HTERT RPE-1 (cell line): Measurements from ENCODE around the gene ZSWIM5.
"Not testable (repeated sequence)": the region's sequence is repeated elsewhere in the genome, so short reads cannot be mapped to it uniquely, and the experiment has no call there.

ENCODE experiments used
- in situ Hi-C: fragments of 300-500 bp; cut with MboI; formaldehyde crosslinking; loops from 4 replicates; pipeline ENCODE4 v1.14.3; 2020; ENCODE audit warnings: low sequenced_read_pairs

Gene ZSWIM5

DNA sequence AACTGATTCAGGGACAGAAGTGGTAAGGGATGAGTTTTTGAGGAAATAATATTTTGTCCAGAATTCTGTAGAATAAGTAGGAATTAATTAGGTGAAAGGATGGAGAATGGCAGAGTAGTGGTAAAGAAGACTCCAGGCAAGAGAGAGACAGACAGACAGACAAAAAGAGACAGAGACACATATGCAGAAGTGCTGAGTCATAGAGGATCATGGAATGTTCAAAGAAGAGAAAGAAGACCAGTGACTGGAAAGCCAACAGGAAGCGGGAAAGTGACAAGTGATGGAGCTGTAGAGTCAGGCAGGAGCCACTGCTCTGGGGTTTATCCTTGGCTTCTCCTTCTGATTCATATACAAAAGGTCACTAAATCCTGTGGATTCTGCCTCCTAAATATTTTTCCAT, 108.5 kb downstream of the ZSWIM5 start:
- in situ Hi-C loops = no loop called here

DNA sequence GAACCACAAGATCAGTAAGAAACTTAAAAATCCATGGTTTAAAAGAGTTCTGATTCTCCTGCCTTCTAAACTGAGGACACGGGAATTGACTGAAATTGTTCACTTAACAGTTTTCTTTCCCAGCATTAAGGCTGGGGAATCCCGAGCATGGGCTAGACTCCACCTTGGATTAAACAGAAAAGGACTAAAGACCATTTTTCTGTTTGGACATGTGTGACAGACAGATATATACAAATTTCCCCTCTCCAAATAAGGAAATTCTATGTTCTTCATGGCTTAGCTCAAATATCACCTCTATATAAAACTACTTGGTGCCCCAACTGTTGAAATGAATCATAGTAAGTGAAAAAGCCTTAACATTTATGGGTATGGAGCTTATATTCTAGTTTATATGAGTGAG, 109.3 kb downstream of the ZSWIM5 start:
- in situ Hi-C loops = no loop called here

DNA sequence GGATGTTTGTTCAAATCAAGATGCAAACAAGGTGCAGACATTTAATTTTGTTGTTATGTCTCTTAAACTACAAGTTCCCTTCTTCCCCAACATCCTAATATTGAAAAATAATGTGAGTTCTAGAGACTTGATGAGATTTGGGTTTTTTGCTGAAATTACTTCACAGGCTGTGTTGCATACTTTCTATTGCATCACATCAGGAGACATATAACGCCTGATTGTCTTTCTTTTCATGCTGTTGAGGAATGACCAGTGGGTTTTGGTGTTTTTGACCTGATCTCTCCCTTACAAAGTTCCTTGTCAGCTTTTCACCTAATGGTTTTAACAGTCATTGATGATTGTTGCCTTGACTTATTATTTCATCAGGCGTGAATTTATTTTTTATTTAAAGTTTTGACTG, 111.0 kb downstream of the ZSWIM5 start:
- in situ Hi-C loops = no loop called here

DNA sequence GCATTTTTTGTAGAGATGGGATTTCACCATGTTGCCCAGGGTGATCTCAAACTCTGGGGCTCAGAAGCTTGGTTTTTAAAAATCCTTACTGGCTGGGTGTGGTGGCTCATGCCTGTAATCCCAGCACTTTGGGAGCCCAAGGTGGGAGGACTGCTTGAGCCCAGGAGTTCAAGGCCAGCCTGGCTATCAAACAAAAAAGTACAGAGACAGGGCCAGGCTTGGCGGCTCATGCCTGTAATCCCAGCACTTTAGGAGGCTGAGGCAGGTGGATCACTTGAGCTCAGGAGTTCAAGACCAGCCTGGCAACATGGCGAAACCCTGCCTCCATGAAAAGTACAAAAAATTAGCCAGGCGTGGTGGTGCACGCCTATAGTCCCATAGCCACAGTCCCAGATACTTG, 112.0 kb downstream of the ZSWIM5 start:
- in situ Hi-C loops = not testable (repeated sequence)

DNA sequence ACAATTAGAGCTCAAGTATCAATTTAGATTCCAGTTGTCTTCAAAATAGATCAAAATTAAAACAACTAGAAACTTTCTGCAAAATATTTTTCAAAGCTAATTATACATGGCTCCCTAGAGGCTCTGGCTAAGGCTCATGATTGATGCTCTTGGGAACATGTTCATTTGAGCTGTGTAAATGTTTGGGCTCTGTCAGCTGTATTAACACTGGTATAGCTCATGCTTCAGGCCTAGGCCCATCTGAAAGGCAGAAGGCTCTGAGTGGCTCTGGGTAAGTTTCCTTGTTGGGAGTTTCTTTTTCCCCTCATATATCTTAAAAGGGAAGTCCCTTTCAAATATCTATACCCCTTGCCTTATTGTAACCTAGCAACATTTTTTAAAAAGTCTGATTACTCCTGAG, 113.1 kb downstream of the ZSWIM5 start:
- in situ Hi-C loops = no loop called here

DNA sequence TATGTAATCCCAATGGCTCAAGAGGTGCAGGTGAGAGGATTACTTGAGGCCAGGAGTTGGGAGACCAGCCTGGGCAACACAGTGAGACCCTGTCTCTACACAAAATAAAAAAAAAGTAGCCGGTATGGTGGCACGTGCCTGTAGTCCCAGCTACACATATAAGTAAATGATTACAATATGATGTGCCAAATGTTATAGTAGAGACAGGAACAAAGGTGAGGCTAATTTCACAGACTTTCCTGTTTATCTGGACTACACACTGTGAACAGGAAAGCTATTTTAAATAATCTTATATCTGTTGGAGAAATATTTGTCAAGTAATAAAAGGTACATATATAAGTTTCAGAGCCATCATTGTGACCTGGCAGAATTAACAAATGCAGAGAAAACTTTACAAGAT, 116.7 kb downstream of the ZSWIM5 start:
- in situ Hi-C loops = no loop called here

DNA sequence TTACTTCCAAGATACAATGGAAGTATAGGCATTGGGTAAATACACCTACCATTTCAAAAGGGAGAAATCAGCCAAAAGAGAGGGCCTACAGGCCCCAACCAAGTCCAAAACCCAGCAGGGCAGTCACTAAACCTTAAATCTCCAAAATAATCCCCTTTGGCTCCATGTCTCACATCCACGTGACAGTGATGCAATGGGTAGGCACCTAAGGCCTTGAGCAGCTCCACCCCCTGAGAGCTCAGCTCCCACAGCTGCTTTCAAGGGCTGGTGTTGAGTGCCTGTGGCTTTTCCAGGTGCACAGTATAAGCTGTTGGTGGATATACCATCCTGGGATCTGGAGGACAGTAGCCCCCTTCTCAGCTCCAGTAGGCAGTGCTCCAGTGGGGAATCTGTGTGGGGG, 121.8 kb downstream of the ZSWIM5 start:
- in situ Hi-C loops = no loop called here

DNA sequence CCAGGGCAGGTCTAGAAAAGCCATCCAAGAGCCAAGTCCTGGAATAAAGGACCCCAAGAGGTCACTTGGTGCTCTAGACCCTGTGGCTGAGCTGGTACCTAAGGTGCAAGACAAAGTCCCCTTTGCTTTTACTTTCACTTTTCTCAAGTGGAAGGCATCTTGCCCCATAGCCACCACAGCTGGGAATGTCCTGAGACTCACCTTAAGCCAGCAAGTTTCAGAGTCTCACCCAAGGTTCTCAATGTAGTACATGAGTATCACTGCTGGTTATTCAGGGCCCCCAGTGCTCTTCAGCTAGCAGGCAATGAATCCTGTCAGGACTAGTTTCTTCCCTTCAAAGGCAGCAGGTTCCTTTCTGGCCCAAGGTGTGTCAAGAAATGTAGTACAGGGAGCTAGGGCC, 126.9 kb downstream of the ZSWIM5 start:
- in situ Hi-C loops = no loop called here

DNA sequence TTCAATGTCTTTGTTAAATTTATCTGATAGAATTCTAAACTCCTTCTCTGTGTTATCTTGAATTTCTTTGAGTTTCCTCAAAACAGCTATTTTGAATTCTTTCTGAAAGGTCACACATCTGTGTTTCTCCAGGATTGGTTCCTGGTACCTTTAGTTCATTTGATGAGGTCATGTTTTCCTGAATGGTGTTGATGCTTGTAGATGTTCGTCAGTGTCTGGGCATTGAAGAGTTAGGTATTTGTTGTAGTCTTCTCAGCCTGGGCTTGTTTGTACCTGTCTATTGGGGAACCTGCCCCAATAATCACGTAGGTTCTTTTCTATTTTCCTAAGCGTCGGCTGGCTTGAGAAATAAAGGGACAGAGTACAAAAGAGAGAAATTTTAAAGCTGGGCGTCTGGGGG, 129.4 kb downstream of the ZSWIM5 start:
- in situ Hi-C loops = not testable (repeated sequence)

DNA sequence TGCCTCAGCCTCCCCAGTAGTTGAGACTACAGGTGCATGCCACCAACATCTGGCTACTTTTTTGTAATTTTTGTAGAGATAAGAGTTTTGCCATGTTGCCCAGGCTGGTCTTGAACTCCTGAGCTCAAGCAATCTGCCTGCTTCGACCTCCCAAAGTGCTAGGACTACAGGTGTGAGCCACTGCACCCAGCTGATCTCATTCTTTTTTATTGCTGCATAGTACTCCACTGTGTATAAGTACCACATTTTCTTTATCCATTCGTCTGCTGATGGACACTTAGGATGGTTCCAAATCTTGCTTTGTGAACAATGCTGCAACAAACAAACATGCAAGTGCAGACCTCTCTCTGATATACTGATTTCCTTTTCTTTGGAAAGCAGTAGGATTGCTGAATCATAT, 134.8 kb downstream of the ZSWIM5 start:
- in situ Hi-C loops = no loop called here

DNA sequence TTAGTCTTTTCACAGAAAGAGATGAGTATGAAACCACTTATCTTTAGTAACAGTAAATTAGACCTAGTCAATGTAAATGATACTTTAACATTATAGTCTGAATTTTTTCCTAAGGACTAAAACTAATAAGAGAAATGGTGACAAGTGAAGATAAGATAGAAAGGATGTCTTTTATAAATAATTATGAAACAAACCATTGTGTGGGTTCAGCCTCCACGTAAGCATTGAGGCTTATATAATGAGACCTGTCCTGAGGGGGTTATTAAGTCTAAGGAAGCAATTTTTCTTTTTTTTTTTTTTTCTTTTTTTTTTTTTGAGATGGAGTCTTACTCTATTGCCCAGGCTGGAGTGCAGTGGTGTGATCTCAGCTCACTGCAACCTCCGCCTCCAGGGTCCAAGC, 138.6 kb downstream of the ZSWIM5 start:
- in situ Hi-C loops = no loop called here

DNA sequence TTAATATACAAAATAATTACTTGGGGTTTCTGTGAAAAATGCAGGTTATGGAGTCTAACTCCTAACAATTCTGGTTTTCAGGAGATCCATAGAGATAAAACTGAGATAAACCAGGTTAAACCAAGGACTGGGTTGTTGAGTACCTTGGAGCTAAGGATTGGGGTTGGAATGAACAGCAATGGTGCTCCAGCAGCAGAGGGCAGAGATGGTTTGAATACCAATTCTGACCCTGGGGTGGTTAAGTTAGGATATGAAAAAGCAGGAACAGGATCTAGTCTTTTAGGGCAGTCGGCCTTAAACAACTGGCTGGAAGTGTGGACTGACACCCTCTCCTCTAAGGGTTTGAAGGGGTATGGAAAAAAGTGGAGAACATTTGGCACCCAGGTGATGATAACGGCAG, 141.3 kb downstream of the ZSWIM5 start:
- in situ Hi-C loops = no loop called here

DNA sequence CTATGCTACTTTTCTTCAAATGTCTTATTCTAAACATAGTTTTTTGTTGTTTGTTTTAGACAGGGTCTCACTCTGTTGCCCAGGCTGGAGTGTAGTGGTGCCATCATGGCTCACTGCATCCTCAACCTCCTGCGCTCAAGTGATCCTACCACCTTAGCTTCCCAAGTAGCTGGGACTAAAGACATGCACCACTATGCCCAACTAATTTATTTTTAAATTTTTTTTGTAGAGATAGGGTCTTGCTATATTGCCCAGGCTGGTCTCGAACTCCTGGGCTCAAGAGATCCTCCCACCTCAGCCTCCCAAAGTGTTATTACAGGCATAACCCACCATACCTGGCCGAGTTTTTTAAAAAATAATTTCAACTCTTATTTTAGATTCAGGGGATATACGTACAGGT, 143.9 kb downstream of the ZSWIM5 start:
- in situ Hi-C loops = not testable (repeated sequence)

DNA sequence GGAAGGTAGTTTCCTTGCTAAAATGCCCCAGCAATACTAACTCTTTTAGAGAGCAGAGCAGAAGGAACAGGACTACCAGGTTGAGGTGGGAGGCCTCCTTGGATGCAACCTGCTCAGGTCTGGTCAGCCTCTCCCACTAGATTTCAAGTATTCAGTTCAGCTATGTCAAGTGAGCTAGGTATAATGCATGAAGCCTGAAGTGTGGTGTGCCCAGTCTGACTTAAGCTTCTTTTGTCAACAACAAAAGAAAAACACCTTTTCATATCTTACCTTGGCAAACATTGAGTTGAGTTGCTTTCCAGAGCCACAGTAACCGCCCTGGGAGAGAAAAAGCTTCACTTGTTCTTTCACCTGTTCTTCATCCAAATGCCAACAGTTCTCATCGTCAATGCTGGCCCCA, 146.6 kb downstream of the ZSWIM5 start:
- in situ Hi-C loops = no loop called here

DNA sequence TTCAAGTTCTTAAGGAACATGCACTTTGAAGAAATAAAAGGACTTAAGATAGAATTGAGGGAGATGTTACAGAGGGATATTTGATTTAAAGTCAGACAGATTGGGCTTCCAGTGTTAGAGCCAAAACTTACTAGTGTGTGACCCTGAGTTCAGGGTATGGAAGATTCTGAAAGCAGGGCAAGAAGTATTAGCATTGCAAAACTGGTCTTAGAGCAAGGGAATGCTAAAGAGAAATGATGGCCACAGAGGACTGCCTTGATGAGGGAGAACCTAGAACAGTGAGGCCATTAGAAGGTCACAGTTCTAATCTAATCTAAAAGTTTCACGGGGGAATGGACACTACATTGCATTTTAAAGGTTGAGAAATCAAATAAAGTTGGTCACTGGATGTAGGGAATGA, 148.9 kb downstream of the ZSWIM5 start:
- in situ Hi-C loops = no loop called here

DNA sequence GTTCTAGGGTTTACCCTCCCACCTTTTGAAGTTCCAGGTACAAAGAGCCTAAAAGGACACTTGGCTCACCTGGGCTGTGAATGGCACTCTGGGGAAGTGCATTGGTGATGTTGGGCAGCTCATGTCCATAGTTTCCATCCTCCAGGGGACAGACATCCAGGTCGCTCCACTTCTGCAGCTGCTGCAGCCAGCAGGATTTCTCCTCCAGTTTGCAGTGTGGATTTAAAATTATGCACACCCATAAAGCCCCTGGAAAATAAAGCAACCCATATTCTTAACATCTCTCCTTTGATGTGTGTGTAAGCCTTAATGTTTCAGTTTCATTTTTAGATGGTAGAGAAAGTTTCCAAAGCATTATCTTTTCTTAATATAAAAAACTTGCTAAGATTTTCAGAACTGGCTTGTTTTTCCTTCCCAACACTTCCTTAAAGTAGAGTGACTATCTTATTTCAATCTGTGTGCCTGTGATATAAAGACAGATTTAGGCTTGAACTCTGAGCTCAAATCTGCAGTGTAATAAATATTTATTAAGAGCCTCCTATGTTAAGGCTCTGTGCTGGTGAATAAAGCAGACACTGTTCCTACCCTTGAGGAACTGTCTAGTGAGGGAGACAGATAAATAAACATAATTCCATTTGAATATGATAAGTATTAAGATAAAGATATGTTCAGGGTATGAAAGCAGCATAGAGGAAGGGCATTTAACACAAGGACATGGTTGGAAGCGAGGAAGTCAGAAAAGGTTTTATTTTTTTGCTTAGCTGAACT, 155.2 kb downstream of the ZSWIM5 start:
- in situ Hi-C loops = no loop called here

DNA sequence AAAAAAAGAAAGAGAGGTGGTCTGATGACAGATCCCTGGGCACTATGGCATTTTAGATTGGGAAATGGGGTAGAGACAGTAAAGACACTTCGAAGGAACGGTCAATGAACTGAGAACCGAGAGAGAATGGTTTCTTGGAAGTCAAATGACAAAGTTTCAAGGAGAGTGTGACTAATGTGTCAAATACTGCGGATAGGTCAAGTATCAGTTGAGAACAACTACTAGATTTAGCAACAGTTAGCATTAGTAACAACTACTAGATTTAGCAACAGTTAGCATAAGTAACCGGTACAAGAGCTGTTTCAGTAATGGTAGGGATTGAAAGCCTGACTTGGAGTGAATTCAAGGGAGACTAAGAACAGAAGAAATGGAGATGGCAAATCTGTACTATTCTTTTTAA, 159.4 kb downstream of the ZSWIM5 start:
- in situ Hi-C loops = no loop called here

DNA sequence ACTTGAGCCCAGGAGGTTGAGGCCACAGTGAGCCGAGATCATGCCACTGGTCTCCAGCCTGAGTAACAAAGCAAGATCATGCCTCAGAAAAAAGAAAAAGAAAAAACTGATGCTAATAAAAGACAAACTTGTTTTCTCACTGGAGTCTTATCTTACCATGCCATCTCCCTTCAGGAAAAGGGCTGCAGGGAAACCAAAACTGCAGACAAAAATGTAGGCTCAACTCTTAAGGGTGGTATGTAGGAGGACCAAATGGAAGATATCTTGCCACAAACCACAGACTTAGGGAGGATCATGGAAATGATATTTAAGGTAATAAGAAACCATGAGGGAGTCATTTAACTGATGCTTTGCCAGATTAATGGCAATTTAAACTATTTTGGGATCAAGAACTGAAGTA, 161.5 kb downstream of the ZSWIM5 start:
- in situ Hi-C loops = no loop called here

DNA sequence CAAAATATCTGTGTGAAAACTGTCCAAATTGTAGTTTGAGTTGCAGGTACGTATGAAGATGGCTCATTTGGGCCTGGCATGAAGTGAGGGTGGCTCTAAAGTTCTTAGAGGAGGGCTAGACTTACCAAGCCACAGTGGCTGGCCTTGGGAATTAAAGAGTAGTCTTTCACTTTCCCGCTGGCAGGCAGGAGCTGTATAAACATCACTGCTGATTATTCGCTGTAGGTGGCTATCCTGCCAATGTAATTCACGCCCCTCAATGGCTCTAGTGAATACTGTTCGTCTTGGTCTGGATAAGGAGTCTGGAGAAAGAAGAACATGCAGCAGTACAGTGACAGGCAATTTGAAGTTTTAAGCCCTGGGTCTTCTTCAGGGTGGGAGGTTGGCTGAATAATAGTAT, 163.3 kb downstream of the ZSWIM5 start:
- in situ Hi-C loops = no loop called here

DNA sequence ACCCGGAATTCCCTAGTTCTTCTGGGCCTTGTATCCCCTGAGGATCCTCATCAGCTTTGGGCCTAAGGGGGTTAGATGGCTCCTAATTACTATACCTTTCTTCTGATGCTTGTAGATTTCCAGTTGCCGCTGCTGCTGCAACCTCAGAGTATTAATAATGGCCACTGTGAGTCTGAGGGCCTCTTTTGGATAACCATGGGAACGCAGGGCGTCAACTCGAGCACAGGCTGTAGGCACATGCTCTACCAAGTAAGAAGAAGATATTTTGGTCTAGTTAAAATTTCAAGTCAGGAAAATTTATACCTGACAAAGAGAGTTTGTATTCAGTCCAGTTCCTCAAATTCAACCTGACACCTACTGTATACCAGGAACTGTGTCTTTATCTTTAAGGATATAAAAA, 166.1 kb downstream of the ZSWIM5 start:
- in situ Hi-C loops = no loop called here

DNA sequence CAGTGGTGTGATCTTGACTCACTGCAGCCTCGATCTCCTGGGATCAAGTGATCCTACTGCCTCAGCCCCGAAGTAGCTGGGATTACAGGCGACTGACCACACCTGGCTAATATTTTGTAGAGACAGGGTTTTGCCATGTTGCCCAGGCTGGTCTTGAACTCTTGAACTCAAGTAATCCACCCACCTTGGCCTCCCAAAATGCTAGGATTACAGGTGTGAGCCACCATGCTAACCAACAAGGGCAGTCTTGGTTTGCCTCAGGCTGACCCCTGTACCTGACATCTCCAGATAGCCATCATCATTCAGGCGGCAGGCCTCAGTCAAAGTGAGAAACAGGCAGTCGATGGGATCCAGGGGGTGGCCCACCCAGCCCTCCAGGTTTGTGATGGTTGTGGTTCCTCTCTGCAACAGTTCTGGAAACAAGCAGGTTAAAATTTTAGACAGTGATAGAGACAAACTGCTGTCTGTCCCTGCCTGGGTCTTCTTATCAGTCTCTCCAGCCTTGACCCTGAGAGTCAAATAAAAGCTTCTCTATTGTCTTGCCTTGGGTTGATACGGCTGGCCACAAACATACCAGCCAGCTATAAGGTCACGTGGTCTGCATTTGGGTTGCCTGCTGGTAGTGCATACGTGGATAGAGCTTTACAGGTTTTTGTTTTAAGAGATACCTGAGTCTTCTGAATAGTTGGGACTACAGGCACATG, 167.6 kb downstream of the ZSWIM5 start:
- in situ Hi-C loops = no loop called here

DNA sequence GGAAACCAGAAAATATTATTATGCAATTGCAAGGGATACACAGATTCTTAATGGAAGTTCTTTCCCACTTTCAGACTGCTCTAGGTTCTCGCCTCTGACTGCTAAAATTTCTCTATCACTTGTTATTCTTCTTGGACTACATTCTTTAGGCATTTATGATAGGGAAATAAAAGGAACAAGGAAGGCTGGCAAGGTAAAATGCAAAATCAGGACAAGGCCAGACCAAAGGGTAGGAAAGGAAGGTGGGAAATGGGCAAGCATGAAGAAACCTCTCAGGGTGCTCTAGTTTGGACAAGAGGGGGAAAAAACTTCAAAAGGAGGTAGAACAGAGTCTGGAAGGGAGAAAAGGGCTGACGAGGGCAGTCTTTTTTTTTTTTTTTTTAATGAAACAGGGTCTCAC, 168.2 kb downstream of the ZSWIM5 start:
- in situ Hi-C loops = no loop called here

DNA sequence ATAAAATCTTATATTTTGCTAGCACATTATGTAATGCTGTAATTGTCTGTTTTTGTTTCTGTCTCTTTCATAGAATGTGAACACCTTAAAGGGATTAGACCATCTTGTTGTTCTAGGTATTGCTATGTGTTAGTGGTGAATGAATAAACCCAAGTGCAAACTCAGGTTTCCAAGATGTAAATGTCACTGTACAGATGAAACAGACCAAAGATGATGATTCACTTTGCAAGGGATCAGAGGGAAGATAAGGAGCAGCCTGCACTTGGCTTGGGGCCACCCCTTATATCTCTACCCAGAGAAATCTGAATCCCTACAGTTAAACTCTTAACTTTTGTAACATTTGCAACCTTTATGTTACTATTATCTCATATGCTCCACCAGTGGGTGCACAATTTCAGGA, 168.9 kb downstream of the ZSWIM5 start:
- in situ Hi-C loops = no loop called here
